ACHN (cell line): ENCODE measurements around the gene B3GNT3.
A peak's percentile ranks its signal among the peaks of the same experiment; 100 is the strongest.
"Not testable (repeated sequence)": the region's sequence is repeated elsewhere in the genome, so short reads cannot be mapped to it uniquely, and the experiment has no call there.

Experiments used
- DNase-seq: peaks from one replicate; pipeline ENCODE4 v3.0.0-alpha.2; 2015
- in situ Hi-C: cut with HindIII; loops from 2 replicates; pipeline ENCODE4 v1.10.0; 2017; ENCODE audit warnings: low sequenced_read_pairs, low pct_ligation_motif_present, low pct_unique_long_range_greater_than_20kb

The B3GNT3 gene

DNA sequence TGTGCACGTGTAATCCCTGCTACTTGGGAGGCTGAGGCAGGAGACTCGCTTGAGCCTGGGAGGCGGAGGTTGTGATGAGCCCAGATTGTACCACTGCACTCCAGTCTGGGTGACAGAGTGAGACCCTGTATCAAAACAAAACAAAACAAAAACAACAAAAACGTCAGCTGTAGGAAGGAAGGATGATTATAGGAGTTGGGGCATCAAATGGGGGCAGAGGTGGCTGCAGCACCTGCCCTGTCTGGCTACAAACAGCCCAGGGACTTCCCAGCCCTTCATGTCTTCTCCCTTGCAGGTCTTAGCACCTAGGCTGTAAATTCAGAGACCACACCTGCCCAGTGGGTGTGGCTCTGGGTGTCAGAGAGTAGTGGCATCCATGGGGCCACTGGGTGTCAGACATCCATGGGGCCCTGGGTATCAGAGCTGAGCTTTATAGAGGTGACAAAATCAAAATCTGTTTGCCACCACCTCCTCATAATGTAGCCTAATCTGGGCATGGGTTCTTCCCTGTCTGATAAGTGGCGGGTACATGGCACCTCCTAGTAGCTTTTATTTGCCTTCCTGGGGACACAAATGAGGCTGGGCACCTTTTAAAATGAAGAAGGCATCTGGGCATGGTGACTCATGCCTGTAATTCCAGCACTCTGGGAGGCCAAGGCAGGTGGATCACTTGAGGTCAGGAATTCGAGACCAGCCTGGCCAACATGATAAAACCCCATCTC is 4.7 kb upstream of the B3GNT3 start:
- no peak for DNase-seq
- in situ Hi-C loops, result no loop called here

DNA sequence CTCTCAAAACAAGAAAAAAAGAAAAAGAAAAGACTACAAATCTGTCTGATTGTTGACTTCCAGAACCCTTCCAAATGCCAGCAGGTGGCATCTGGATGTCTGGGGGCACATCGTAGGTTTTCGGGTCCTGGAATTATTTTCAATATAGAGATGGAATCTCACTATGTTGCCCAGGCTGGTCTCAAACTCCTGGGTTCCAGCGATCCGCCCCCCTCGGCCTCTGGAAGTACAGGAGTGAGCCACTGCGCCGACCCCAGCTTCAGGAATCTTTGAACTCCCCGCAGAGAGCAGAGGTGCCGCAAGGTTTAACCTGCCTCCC is 567 bp upstream of the B3GNT3 start:
- in situ Hi-C loops, result no loop called here
- no peak for DNase-seq

DNA sequence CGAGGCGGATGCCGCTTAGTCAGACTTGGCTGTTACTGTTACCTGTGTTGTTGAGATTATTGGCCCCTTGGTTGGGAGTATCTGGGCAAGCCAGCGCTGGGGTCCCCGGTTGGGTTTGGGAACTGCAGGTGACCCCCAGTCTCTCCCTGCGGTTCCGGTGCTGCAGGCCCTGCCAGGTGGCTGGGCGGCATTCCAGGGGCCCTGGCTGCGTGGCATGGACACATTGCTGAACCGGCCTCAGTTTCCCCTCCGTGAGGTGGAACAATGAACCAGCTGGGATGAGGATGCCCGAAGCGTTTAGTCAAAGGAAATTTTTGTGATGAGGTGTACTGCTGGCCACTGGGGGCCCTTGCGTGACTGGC is 538 bp downstream of the B3GNT3 start:
- in situ Hi-C loops, result no loop called here
- no peak for DNase-seq

DNA sequence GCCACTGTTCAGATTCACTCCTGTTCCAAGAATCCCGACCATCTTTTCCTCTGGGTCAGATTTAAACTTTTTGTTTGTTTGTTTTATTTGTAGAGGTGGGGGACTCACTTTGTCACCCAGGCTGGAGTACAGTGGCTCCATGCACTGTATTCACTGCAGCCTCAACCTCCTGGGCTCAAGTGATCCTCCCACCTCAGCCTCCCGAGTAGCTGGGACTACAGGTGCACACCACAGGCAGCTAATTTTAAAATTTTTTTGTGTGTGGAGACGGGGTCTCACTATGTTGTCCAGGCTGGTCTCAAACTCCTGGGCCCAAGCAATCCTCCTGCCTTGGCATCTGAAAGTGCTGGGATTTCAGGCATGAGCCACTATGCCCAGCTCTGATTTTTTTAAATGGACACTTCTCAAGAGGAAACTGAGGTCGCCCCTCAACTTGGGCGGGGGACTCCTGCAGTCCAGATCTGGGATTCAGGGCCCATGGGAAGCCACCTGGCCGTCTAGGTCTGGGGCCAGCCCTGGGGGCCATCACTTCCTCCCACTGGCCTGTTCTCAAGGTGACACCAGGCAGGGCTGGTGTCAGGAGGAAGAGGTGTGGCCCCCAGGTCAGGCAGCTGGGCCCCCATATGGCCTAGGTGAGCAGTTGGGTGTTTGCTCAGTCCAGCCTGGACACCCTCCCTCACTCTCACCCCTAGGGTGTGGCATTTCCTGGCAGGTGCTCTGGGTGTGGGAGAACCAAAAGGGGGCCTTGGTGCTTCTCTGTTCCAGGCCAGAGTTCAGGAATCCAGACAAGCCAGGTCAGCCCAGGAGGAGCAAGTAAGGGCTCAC is 1.3 kb downstream of the B3GNT3 start:
- no peak for DNase-seq
- in situ Hi-C loops, result no loop called here

DNA sequence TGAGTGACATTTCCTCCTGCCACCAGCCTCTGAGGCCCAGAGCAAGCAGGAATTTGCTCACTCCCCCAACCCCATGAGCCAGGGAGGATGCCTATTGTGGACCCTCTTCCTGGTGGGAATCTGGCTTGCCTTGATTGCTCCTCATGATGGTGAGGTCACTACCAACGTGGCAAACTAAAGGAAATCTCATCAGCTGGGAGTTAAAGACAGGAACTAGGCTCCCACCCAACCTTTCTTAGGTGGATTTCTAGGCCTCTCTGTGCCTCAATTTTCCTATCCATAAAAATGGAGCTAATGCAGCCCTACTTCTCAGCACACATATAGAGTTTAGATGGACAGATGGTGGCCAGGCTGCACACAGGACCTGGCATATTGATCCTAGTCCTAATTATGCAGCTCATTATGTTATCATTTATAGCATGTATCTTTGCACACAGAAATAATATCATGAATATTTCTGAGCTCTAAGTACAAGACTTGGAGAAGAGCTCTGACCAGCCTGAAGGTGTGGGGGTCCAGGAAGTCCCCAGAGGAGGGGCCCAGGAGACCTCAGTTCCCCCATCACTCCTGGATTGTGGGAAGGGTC is 2.0 kb downstream of the B3GNT3 start:
- in situ Hi-C loops, result no loop called here
- no peak for DNase-seq

DNA sequence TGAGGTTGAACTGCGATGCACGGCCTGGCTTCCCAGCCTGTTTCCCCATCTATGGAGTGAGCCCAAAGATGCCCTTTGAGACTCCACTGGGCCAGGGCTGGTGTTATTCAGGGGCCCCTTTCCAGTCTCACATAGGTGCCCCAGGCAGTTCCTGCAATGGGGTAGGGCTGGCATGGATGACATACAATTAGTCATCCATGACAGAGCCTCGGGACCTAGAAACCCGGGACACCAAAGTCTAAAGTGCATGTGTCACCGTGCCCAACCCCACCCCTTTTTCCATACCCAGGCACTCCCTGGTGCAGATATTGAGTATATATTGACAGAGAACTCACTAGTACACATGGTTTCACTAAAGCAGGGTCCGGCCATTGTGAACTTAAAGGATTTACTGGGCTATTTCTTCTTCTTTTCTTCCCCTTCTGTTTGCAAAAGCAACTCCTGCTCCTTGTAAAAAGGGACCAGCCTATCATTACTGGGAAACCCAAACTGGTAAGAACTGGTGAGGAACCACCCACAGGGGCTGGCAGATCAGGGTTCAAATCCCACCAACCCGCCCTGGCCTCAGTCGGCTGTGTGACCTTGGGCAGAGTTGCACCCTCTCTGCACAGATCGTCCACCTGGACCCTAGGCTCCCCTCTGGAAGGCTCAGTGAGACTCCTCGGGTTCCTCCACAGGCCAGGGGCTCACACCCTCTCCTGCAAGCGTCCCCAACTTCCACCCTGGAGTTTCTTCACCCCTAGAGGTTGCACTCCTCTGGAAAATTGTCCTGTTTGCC is 2.7 kb downstream of the B3GNT3 start:
- in situ Hi-C loops, result no loop called here
- DNase-seq, result peak; percentile 27

DNA sequence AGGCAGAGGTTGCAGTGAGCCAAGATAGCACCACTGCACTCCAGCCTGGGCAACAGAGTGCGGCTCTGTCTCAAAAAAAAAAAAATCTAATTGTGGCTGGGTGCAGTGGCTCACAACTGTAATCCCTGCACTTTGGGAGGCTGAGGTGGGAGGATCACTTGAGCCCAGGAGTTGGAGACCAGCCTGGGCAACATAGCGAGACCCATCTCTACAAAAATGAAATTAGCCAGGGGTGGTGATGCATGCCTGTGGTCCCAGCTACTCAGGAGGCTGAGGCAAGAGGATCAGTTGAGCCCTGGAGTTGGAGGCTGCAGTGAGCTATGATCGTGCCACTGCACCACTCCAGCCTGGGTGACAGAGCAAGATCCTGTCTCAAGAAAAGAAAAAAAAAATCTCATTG is 3.7 kb downstream of the B3GNT3 start:
- DNase-seq, in situ Hi-C loops: not testable (repeated sequence)

DNA sequence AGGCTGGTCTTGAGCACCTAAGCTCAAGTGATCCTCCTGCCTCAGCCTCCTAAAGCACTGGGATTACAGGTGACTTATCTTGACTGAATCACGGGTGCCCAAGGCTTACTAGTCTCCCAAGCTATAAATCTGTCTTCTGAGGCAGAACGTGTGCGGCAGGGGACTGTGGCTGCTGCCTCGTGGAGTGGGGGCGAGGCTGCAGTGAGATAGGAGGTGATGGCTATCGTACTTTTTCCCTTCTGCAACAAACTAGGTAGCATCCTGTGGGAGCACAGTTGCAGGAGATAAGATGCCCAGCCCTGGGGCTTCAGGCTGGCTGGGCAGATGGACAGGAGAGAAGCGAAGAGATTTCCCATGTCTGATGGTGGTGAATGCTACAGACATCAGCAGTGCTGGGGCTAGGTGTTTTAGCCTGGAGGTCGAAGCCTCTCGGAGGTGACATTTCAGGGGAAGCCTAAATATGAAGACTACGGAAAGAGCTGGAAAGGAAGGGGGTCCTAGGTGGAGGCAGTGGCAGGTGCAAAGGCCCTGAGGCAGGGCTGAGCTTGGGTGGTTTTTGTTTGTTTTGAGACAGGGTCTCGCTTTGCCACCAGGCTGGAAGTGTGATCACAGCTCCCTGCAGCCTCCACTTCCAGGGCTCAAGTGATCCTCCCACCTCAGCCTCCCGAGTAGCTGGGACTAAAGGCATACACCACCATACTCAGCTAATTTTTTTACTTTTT is 7.4 kb downstream of the B3GNT3 start:
- in situ Hi-C loops, result no loop called here
- no peak for DNase-seq

DNA sequence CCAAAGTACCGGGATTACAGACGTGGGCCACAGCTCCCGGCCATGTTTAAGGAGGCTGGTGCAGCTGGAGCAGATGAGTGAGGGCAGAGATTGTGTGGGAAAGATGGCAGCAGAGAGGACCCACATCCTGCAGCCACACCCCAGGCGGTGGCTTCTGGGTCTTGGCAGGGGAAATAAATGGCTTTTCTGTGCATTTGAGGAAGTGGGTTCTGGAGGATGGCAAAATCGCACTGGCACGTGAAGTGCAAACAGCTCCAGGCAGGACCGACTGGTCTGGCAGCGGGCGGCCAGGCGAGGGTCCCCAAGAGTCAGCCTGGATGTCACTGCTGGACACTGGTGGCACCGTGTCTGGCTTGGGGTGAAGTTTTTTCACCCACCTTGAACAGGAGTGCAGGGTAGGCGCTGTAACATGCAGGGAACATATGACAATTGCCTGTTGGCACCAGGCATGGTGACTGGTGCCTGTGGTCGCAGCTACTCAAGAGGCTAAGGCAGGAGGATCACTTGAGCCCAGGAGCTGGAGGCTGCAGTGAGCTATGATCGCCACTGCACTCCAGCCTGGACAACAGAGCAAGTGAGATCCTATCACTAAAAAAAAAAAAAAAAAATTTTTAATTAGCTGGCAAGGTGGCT is 8.4 kb downstream of the B3GNT3 start:
- DNase-seq, result no peak
- in situ Hi-C loops, result no loop called here

DNA sequence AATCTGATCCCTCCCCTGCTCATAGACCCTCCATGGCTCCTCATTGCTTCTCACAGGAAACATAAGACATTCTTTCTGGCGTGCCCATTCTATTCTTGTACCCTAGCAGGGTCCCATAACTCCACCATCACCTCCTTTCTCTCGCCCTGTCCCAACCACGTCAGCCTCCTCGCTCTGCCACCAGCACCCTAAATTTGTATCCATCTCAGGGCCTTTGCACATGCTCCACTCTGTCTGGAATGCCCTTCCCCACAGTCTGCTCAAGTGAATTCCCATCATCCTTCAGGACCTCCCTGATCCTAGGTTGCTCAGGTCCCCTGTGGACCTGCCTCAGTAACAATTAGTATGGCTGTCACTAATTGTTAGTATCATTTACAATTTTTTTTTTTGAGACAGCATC is 10.5 kb downstream of the B3GNT3 start:
- no peak for DNase-seq
- in situ Hi-C loops, result no loop called here

DNA sequence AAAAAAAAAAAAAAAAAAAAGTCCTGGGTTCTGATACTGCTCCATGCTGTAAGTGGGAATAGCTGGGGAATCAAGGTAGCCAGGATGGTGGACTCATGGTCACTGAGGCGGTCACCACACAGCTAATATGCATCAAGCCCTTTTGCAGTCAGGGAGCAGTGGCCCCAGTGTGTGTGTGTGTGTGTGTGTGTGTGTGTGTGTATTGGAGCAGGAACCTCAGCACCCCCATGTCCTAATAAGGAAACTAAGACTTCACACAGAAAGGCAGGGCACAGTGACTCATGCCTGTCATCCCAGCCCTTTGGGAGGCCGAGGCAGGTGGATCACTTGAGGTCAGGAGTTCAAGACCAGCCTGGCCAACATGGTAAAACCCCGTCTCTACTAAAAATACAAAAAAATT is 12.0 kb downstream of the B3GNT3 start:
- in situ Hi-C loops, result no loop called here
- no peak for DNase-seq

DNA sequence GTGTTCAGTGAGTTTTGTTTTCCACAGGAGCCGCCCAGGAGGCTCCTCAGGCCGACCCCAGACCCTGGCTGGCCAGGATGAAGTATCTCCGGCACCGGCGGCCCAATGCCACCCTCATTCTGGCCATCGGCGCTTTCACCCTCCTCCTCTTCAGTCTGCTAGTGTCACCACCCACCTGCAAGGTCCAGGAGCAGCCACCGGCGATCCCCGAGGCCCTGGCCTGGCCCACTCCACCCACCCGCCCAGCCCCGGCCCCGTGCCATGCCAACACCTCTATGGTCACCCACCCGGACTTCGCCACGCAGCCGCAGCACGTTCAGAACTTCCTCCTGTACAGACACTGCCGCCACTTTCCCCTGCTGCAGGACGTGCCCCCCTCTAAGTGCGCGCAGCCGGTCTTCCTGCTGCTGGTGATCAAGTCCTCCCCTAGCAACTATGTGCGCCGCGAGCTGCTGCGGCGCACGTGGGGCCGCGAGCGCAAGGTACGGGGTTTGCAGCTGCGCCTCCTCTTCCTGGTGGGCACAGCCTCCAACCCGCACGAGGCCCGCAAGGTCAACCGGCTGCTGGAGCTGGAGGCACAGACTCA is 12.9 kb downstream of the B3GNT3 start:
- no peak for DNase-seq
- in situ Hi-C loops, result no loop called here

DNA sequence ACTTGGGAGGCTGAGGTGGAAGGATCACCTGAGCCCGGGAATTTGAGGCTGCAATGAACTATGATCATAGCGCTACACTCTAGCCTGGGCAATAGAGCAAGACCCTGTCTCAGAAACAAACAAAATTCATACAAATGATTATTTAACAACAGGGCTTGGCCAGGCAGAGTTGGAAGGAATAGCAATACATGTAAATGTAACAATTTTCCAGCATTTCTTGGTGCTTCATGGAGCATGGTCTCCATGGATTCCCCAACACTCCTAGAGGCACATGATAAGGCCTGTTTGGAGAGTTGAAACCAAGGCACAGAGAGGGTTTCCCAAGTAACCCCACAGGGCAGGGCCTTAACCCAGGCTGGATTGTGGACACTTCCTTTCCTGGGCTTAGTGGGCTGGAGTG is 16.2 kb downstream of the B3GNT3 start:
- in situ Hi-C loops, result no loop called here
- no peak for DNase-seq

DNA sequence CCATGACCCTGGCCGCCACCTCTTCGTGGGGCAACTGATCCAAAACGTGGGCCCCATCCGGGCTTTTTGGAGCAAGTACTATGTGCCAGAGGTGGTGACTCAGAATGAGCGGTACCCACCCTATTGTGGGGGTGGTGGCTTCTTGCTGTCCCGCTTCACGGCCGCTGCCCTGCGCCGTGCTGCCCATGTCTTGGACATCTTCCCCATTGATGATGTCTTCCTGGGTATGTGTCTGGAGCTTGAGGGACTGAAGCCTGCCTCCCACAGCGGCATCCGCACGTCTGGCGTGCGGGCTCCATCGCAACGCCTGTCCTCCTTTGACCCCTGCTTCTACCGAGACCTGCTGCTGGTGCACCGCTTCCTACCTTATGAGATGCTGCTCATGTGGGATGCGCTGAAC is 16.7 kb downstream of the B3GNT3 start:
- in situ Hi-C loops, result no loop called here
- no peak for DNase-seq

DNA sequence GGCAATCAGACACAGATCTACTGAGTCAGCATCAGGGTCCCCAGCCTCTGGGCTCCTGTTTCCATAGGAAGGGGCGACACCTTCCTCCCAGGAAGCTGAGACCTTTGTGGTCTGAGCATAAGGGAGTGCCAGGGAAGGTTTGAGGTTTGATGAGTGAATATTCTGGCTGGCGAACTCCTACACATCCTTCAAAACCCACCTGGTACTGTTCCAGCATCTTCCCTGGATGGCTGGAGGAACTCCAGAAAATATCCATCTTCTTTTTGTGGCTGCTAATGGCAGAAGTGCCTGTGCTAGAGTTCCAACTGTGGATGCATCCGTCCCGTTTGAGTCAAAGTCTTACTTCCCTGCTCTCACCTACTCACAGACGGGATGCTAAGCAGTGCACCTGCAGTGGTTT is 17.2 kb downstream of the B3GNT3 start:
- DNase-seq, result no peak
- in situ Hi-C loops, result no loop called here

DNA sequence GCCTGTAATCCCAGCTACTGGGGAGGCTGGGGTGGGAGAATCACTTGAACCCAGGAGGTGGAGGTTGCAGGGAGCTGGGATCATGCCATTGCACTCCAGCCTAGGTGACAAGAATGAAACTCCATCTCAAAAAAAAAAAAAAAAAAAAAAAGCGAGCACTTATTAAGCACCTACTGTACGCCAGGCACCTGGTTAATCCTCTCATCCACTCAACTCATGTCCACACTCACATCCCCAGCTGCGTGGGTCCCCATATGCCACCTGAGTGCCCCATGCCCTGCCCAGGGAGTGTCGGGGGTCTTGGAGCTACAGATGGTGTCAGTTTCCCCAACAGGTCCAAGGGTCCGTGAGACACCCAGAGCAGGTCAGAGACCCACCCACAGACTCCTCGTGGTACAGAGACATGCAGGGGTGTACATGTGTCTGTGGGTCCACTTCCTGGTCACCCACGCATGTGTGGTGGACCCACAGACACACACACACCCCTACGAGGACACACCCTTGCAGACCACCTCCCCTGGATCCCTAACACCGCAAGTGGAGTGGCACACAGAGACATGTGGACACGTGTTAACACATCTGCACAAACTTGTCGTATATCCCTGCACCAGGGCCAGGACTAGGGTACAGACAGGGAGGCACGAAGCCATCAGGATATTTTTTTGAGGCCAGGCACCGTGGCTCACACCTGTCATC is 22.9 kb downstream of the B3GNT3 start:
- no peak for DNase-seq
- in situ Hi-C loops, result no loop called here

DNA sequence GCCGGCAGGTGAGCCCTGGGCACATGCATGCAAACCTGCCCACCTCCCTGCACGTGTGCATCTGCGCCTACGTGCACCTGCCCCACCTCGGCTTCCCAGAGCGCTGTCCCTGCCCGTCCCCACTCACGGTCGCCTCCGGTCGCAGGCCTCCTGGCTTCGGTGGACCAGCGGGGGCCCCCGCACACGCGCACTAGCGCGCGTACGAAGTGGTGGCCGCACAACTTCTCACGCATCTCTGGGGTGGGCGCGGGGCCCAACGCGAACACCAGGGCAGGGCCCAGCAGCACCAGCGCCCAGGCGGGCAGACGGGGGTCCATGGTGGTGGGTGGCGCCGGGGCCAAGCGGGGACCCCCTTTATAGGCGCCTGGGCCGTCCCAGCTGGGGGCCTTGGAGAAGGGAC is 26.3 kb downstream of the B3GNT3 start, which contains the start of gene INSL3:
INSL3 (minus strand) TSS at position 330 of the 400 bp plus-strand sequence; CDS start at position 317, 13 bp downstream.
- no peak for DNase-seq
- in situ Hi-C loops, result no loop called here
